IMR-90 (cell line): ENCODE data around the gene PLXNA1.

Experiments
- CEBPB ChIP-seq: IDR thresholded peaks from 2 replicates; pipeline ENCODE4 v1.6.1; 2012; ENCODE audit warnings: low read depth, low read length, improper control_type of control experiment
- CHD1 ChIP-seq: IDR thresholded peaks from 2 replicates; pipeline ENCODE4 v1.6.1; 2012; ENCODE audit warnings: low read depth, low read length, improper control_type of control experiment
- CTCF ChIP-seq: conservative IDR thresholded peaks from 2 replicates; pipeline ENCODE4 v1.5.1; 2012; ENCODE audit warnings: mild to moderate bottlenecking, low read depth, low read length, improper control_type of control experiment
- ELK1 ChIP-seq: fragments of 150-350 bp; IDR thresholded peaks from 2 replicates; pipeline ENCODE4 v1.6.1; 2016; ENCODE audit warnings: low read depth, mild to moderate bottlenecking, low read length, moderate library complexity, borderline replicate concordance
- FOS ChIP-seq: fragments of 150-350 bp; IDR thresholded peaks from 2 replicates; pipeline ENCODE4 v1.6.1; 2016; ENCODE audit warnings: low read depth, low read length
- MAFK ChIP-seq: IDR thresholded peaks from 2 replicates; pipeline ENCODE4 v1.6.1; 2012; ENCODE audit warnings: low read depth, low read length, improper control_type of control experiment
- MAZ ChIP-seq: IDR thresholded peaks from 2 replicates; pipeline ENCODE4 v1.6.1; 2012; ENCODE audit warnings: low read depth, mild to moderate bottlenecking, low read length, improper control_type of control experiment, moderate library complexity, borderline replicate concordance
- MXI1 ChIP-seq: IDR thresholded peaks from 2 replicates; pipeline ENCODE4 v1.6.1; 2012; ENCODE audit warnings: low read depth, mild to moderate bottlenecking, low read length, moderate library complexity, borderline replicate concordance
- POLR2A ChIP-seq: IDR thresholded peaks from 2 replicates; pipeline ENCODE4 v1.6.1; 2012; ENCODE audit warnings: mild to moderate bottlenecking, low read depth, low read length
- RAD21 ChIP-seq: IDR thresholded peaks from 2 replicates; pipeline ENCODE4 v1.6.1; 2012; ENCODE audit warnings: low read length, improper control_type of control experiment
- RFX5 ChIP-seq: IDR thresholded peaks from 2 replicates; pipeline ENCODE4 v1.8.0; 2012; ENCODE audit warnings: low read depth, mild to moderate bottlenecking, low read length, moderate library complexity
- USF2 ChIP-seq: fragments of 150-350 bp; IDR thresholded peaks from 2 replicates; pipeline ENCODE4 v1.6.1; 2017; ENCODE audit warnings: mild to moderate bottlenecking, antibody characterized with exemption, low read length, low read depth

GRCh38 chr3:126945171-126945721 lies 37.7 kb upstream of the PLXNA1 start:
- TF ChIP-seq MAFK (no peak), CTCF (no peak; the same call in 1 of the 2 replicates), RAD21 (no peak), POLR2A (no peak), CEBPB (no peak), ELK1 (no peak), FOS (no peak), MAZ (no peak), MXI1 (no peak), RFX5 (no peak), USF2 (no peak), CHD1 (no peak)
